Inferior parietal cortex (tissue), 1 donor: Measurements from ENCODE around the gene RFT1.

Source experiments
- DNase-seq: peaks from one replicate; pipeline ENCODE4 v3.0.0-alpha.2; 2016; ENCODE audit errors: extremely low spot score

RFT1 gene, protein sequence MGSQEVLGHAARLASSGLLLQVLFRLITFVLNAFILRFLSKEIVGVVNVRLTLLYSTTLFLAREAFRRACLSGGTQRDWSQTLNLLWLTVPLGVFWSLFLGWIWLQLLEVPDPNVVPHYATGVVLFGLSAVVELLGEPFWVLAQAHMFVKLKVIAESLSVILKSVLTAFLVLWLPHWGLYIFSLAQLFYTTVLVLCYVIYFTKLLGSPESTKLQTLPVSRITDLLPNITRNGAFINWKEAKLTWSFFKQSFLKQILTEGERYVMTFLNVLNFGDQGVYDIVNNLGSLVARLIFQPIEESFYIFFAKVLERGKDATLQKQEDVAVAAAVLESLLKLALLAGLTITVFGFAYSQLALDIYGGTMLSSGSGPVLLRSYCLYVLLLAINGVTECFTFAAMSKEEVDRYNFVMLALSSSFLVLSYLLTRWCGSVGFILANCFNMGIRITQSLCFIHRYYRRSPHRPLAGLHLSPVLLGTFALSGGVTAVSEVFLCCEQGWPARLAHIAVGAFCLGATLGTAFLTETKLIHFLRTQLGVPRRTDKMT

GRCh38 chr3:53130179-53131061 is at the start of gene RFT1:
Gene RFT1 (minus strand): TSS chr3:53130435. CDS start chr3:53130400, 35 bp downstream.
- peak; percentile 95 for DNase-seq

GRCh38 chr3:53179580-53179979 is 49.3 kb upstream of the RFT1 start:
- no peak for DNase-seq

DNA sequence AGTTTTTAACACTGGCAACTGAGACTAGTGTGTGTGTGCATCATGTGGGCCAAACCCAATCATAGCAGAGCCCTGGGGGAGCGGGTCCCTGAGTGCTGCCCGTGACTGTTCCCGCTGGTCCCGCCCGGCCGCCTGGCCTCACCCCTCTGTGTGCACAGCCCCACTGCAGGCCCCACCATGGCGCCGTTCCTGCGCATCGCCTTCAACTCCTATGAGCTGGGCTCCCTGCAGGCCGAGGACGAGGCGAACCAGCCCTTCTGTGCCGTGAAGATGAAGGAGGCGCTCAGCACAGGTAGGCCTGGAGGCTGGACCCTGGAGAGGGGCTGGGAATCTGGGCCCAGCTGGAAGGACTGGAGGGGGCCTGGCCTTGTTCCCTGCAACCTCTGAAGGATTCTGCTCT is 48.0 kb upstream of the RFT1 start:
- DNase-seq = no peak

GRCh38 chr3:53175613-53176540 is 45.6 kb upstream of the RFT1 start:
- DNase-seq = no peak

DNA sequence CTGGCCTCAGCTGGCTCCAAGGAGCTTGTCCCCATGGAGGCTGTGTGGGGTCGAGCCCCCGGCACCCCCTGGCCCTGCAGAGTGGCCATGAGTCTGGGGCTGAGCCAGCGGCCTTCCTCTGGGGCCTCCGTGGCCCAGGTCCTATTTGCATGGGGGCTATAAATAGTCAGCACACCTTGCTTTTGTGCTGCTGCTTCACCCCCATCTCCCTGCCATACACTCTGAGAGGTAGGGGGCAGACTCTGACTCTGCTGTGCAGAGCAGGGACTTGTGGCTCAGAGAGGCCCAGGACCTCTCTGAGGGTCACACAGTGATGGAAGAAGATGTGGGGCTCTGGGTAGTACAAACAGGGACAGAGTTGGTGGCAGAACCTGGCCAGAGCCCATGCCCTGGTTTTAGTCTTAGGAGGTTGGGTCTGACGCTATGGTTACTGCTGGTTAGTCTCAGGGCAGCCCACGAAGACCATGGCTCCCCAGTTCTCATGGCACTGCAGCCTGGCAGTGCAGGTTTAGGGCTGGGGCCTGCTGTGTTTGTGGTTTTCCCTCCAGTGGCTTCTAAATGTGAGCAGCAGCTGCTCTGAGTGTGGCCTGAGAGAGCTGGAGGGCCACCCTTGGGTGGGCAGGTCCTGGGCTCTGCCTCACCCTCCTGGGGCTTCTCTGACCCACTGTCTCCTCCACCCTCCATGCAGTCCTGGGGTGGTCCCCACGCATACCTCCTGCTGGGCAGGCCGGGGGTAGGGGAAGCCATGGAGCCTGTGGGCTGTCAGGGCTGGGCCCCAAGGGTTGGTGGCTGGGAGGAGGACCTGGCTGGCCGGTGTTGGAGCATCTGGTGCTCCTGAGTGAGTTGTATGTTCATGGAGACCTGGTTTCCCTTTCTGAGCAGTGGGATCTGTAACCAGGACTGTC is 44.4 kb upstream of the RFT1 start:
- no peak for DNase-seq

DNA sequence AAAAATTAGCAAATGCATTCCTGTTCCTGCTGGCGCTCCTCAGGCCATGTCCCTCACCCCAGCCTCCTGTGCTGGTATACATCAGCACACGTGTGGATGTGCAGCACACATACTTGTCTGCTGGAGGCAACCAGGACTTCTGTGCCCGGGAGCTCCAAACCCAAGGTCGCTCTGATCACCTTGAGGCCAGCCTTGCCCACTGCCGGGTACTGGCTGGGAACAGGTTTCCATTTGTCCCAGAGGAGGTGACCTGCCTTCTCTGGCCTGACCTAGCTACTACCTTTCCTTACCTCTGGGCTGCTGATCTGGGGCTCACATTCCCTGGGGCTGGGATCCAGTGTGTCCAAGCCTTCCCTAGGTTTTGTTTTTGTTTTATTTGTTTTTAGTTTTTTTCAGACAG is 42.9 kb upstream of the RFT1 start:
- DNase-seq = no peak

DNA sequence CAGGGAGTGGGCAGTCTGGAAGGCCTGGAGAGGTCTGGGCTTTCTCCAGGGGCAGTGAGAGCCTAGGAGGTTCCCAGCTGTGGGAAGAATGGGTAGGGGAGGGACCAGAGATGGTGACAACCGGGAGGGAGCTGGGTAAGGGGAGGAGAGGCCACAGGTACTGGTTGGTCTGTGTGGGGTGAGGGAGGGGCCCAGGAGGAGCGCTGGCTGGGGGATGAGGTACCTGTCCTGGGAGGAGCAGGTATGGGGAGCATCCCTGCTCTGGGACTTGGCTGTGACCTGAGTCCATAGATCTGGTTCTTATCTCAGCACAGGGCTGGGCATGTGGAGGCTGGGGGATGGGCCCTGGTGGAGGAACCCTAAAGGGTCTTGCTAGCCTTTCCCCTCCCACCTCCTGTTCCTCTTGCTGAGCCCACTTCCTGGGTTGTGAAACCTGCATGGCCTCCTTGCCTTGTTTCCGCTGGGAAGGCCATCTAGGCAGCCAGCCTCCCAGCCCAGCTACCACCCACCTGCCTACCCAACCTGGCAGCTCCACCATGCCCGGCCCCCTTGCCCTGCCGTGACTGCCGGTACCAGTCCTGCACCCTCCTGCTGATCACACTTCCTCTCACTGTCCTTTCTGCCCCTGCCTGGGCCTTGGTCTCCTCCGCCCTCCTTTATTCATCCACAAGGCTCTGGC is 41.7 kb upstream of the RFT1 start:
- no peak for DNase-seq

DNA sequence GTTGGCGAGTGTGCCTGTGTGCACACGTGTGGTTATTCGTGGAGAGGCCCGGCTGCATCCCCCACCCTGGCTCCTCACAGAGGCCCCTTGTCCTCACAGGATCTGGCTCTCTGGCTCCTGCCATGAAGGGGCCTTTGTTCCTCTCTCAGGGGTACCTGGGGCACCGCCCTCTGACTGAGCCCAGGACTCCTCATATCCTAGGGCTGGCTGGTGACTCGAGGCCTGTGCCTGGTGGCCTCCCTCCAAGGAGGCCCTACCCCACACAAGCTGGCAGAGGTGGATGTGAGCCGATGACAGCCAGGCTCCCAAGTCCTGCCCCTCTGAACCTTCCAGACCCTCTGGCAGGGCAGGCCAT is 40.8 kb upstream of the RFT1 start:
- DNase-seq = no peak

GRCh38 chr3:53170325-53171063 is 40.3 kb upstream of the RFT1 start:
- DNase-seq = no peak

DNA sequence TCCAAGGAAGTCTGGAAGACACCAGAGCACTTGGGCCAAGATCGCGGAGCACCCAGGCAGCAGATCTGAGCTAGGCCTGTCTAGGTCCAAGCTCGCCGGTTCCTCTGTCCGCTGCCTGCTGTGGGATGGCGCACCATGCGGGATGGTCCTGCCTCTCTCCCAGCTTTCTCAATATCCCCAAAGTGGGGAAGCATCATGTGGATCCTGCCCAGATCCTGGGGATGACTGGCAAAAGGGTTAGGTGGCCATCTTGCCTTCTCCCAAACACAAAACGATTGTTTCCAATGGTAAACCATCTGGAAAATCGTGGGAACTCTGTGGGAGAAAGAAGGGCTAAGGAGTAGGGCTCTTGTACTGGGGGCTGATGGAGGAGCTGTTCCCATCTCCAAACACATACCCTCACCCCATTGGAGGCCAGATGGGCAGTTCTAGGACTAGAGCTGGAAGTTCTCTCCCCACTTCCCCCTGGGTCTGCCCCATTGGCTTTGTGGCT is 39.6 kb upstream of the RFT1 start:
- no peak for DNase-seq

DNA sequence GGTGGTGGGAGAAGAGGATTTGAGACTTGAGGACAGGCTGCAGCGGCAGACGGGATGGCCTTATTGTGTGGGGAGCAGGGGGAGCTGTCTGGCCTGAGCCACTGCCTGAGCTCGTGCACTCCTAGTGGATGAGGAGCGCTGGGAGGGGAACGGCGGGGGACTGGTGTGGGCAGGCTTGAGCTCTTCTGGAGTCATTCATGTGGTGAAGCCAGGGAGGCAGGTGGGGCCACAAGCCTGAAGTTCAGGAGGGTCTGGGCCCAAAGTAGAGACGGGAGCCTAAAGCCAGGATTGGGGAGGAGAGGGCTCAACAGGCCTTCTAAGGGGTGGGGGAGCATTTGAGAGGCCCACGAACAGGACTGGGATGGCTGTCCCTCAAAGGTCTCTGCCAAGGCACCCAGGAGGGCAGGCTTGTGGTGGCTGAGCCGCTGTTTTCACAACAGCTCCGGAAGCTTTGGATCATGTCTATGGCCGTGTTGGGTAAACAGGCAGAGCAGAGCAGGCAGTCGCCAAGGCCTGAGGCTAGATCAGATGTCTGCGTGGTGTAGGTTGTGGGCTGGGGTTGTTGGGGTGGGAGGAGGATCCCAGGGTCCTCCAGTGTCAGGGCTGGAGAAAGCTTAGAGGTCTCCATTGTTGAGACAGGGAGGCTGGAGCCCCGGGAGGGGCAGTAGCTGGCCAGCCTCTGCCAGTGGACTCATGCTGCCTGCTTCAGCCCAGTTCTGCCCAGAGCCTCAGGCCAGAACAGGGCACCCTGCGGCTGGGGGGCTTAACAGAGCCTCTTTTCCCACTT is 39.0 kb upstream of the RFT1 start:
- no peak for DNase-seq

DNA sequence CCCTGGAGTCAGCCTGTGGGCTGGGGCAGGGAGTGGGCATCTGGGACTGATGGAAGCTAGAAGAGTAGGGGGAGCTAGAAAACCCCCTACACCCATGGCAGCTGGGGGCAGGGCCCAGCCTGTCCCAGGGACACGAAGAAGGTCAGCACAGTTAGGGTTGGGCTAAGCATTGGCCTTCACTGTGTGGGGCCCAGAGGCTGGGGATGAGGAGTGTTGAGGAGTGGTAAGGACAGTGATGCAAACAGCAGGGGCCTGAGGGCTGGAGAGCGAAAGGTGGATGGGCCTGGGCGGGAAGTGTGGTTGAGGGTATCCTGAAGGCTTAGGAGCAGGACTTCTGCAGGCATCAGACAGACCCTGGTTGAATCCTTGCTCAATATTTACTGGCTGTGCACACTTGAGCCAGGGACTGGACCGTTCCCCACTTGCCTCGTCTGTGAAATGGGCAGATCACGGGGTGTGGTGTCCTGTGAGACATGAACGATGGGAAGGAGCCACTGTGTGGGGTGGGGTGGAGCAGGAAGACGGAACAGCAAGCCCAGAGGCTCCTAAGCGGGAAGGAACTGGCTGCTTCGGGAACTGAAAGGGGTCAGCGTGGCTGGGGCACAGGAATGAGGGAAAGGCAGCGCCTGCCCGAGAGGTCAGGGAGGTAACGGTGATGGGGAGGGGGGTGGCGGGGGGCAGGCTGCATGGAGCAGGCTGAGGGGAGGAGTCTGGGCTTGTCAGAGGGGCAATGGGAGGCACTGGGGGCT is 38.1 kb upstream of the RFT1 start:
- DNase-seq = no peak

DNA sequence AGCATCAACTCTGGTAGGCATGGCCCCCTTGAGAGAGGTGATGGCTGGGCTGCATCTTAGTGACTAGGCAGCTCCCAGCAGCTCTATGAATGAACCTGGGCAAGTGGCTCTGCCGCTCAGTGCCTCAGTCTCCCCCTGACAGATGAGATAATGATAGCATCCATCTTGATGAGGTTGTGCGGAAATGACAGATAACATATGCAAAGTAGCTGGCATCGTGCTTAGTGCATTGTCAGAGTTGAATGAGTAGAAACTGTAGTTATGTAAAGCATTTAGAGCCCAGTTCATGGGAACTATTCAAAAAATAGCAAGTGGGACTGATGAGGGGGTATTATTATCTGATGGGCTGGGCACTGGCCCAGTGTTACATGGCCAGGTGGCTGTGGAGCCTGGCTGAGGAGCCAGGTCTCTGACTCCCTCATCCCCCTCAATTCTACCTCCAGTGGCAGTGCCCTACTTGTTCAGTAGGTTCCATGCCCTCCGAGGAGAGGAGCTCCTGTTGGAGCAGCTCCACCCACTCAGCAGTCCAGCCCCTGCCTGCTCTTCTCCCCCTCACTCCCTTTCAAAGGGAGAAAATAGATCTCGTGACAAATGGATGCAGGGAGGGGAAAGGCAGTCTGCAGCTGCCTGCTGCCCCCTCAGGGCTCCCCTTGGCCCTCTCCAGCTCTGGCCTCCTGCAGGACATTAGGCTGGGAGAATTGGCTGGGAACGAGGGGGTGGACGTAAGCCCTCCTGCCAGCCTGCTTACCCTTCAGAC is 37.4 kb upstream of the RFT1 start:
- DNase-seq = no peak

DNA sequence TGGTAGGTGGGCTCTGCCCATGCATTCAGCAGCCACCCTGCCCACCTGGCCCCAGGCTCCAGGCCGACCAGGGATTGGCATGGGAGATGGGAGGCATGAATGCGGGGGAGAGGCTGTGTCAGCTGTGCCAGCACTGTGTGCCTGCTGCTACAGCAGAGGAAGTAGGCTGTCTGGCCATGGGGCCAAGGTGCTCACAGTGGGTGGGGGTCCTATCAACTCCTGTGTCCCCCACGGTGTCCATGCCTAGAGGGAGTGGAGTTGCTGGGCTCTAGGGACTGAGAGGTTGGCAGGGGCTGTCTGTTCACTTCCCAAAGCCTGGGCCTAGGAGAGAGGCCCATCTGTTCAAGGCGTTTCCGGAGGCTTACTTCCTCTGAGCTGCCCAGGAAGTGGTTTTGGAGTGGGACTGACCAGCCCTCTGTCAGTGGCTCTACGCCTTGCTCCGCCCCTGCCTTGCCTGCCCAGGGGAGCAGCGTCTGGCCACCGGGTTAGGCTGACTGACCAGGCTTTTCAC is 36.6 kb upstream of the RFT1 start:
- peak; percentile 33 for DNase-seq

- DNase-seq = no peak
Measured at GRCh38 chr3:53166206-53166605, 36.0 kb upstream of the RFT1 start.

GRCh38 chr3:53164911-53165310 is 34.7 kb upstream of the RFT1 start:
- DNase-seq = no peak
